A549 (cell line): Measurements from ENCODE around the gene SACM1L.

ENCODE experiments used
- CEBPB ChIP-seq, 2 experiments: fragments of >200 bp in 1 of 2; sonication (Bioruptor Twin) in 1 of 2; formaldehyde crosslinking in 1 of 2; IDR thresholded peaks; 2 replicates each; pipeline ENCODE4 v1.6.1; 2012 to 2016
- CTCF ChIP-seq: fragments of >200 bp; sonication (Bioruptor Twin); formaldehyde crosslinking; IDR thresholded peaks from 3 replicates; pipeline ENCODE4 v1.5.1; 2016
- EP300 ChIP-seq, 2 experiments: fragments of >200 bp; sonication (Bioruptor Twin); formaldehyde crosslinking; IDR thresholded peaks; 2 replicates in 1 of 2; 3 replicates in 1 of 2; pipeline ENCODE4 v1.6.1; 2016 to 2017
- KDM1A ChIP-seq: fragments of 200-600 bp; sonication (generic); IDR thresholded peaks from 2 replicates; pipeline ENCODE4 v1.6.1; 2016; ENCODE audit warnings: low read depth, mild to moderate bottlenecking
- MAZ ChIP-seq: fragments of 150-350 bp; IDR thresholded peaks from 2 replicates; pipeline ENCODE4 v1.6.1; 2014; ENCODE audit warnings: antibody characterized with exemption, low read depth, low read length, borderline replicate concordance
- POLR2A ChIP-seq: IDR thresholded peaks from 2 replicates; pipeline ENCODE4 v1.6.1; 2012; ENCODE audit warnings: mild to moderate bottlenecking, low read length
- RAD21 ChIP-seq, 2 experiments: fragments of >200 bp in 1 of 2; sonication (Bioruptor Twin) in 1 of 2; formaldehyde crosslinking in 1 of 2; IDR thresholded peaks in 1 of 2; conservative IDR thresholded peaks in 1 of 2; 2 replicates in 1 of 2; 3 replicates in 1 of 2; pipeline ENCODE4 v1.6.1; 2012 to 2018; ENCODE audit warnings: inconsistent platforms in 1 of 2
- SMC3 ChIP-seq: fragments of >200 bp; sonication (Bioruptor Twin); formaldehyde crosslinking; IDR thresholded peaks from 3 replicates; pipeline ENCODE4 v1.6.1; 2018; ENCODE audit warnings: inconsistent platforms
- TP53 ChIP-seq: fragments of 250-450 bp; sonication (Bioruptor Pico); IDR thresholded peaks from 2 replicates; pipeline ENCODE4 v1.5.0; 2021; ENCODE audit warnings: mild to moderate bottlenecking, moderate library complexity
- TF ChIP-seq, protein P1 (sequence below): IDR thresholded peaks from 2 replicates; pipeline ENCODE4 v1.6.1; 2012
- TF ChIP-seq, protein P2 (sequence below): fragments of 450-650 bp; IDR thresholded peaks from 2 replicates; pipeline ENCODE4 v1.6.1; 2014; ENCODE audit warnings: antibody characterized with exemption

DNA sequence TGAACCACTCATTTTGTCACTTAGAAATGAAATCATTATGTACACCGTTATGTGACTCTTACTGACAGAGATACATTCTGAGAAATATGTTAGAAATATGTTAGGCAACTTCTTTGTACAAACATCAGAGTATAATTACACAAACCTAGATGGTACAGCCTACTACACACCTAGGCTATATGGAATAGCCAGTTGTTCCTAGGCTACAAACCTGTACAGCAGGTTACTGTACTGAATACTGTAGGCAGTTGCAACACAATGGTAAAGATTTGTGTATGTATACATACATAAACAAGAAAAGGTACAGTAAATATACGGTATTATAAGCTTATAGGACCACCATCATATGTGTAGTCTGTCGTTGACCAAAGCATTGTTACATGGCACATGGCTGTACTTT, 3.7 kb downstream of the SACM1L start:
- TF ChIP-seq POLR2A (no peak), CTCF (no peak), RAD21 (conservative IDR thresholded peaks at IDR 0.05 in 1 of 2, IDR thresholded peaks at IDR 0.05 in 1 of 2) (no peak), MAZ (no peak), TP53 (CRISPR knock-in tag) (no peak), CEBPB (IDR thresholded peaks at IDR 0.05) (no peak), EP300 (IDR thresholded peaks at IDR 0.05) (no peak), SMC3 (no peak), KDM1A (no peak)
- TF ChIP-seq, protein P1, sequence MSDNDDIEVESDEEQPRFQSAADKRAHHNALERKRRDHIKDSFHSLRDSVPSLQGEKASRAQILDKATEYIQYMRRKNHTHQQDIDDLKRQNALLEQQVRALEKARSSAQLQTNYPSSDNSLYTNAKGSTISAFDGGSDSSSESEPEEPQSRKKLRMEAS = no peak
- TF ChIP-seq, protein P2, sequence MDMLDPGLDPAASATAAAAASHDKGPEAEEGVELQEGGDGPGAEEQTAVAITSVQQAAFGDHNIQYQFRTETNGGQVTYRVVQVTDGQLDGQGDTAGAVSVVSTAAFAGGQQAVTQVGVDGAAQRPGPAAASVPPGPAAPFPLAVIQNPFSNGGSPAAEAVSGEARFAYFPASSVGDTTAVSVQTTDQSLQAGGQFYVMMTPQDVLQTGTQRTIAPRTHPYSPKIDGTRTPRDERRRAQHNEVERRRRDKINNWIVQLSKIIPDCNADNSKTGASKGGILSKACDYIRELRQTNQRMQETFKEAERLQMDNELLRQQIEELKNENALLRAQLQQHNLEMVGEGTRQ = no peak
